ENCODE measurements around the gene GSTO1.
"Not testable (repeated sequence)": the region's sequence is repeated elsewhere in the genome, so short reads cannot be mapped to it uniquely, and the experiment has no call there.

GSTO1 gene

GRCh38 chr10:104254493-104255310 is at the start of gene GSTO1:
GSTO1 (plus strand) TSS chr10:104254892; CDS start chr10:104254929, 37 bp downstream.
- peak; percentile 20 to 38 for DNase-seq (ENCODE audit: low read depth in 1 of 2, low spot score in 1 of 2)

- no peak for DNase-seq (ENCODE audit: low read depth in 1 of 2, low spot score in 1 of 2)
Measured at GRCh38 chr10:104208730-104209129, 46.0 kb upstream of the GSTO1 start.

GRCh38 chr10:104209575-104210198 is 45.0 kb upstream of the GSTO1 start:
- no peak for DNase-seq (ENCODE audit: low read depth in 1 of 2, low spot score in 1 of 2)

GRCh38 chr10:104216631-104217030 is 38.1 kb upstream of the GSTO1 start:
- DNase-seq (ENCODE audit: low read depth in 1 of 2, low spot score in 1 of 2), result no peak

GRCh38 chr10:104218751-104219150 is 35.9 kb upstream of the GSTO1 start:
- no peak for DNase-seq (ENCODE audit: low read depth in 1 of 2, low spot score in 1 of 2)

- no peak for DNase-seq (ENCODE audit: low read depth in 1 of 2, low spot score in 1 of 2)
Measured at GRCh38 chr10:104220522-104220921, 34.2 kb upstream of the GSTO1 start.

GRCh38 chr10:104223304-104223703 is 31.4 kb upstream of the GSTO1 start:
- no peak for DNase-seq (ENCODE audit: low read depth in 1 of 2, low spot score in 1 of 2)

GRCh38 chr10:104230490-104230889 is 24.2 kb upstream of the GSTO1 start:
- no peak for DNase-seq (ENCODE audit: low read depth in 1 of 2, low spot score in 1 of 2)

- DNase-seq (ENCODE audit: low read depth in 1 of 2, low spot score in 1 of 2), result peak; percentile 99
Measured at GRCh38 chr10:104231784-104232612, 22.7 kb upstream of the GSTO1 start, which contains the start of gene CFAP43. CFAP43 (minus strand) TSS chr10:104232364; CDS start chr10:104232246, 118 bp downstream.

- DNase-seq (ENCODE audit: low read depth in 1 of 2, low spot score in 1 of 2), result no peak
Measured at GRCh38 chr10:104232613-104233102, 22.0 kb upstream of the GSTO1 start.

GRCh38 chr10:104233817-104234216 is 20.9 kb upstream of the GSTO1 start:
- DNase-seq (ENCODE audit: low read depth in 1 of 2, low spot score in 1 of 2), result no peak

- DNase-seq (ENCODE audit: low read depth in 1 of 2, low spot score in 1 of 2), result no peak
Measured at GRCh38 chr10:104234934-104235333, 19.8 kb upstream of the GSTO1 start.

- DNase-seq (ENCODE audit: low read depth in 1 of 2, low spot score in 1 of 2), result no peak
Measured at GRCh38 chr10:104235801-104236200, 18.9 kb upstream of the GSTO1 start.

GRCh38 chr10:104240078-104240477 is 14.6 kb upstream of the GSTO1 start:
- DNase-seq (ENCODE audit: low read depth in 1 of 2, low spot score in 1 of 2), result no peak

GRCh38 chr10:104242545-104242944 is 12.1 kb upstream of the GSTO1 start:
- DNase-seq (ENCODE audit: low read depth in 1 of 2, low spot score in 1 of 2), result no peak

GRCh38 chr10:104243009-104243408 is 11.7 kb upstream of the GSTO1 start:
- DNase-seq (ENCODE audit: low read depth in 1 of 2, low spot score in 1 of 2), result not testable (repeated sequence)

GRCh38 chr10:104243512-104243911 is 11.2 kb upstream of the GSTO1 start:
- DNase-seq (ENCODE audit: low read depth in 1 of 2, low spot score in 1 of 2), result no peak

GRCh38 chr10:104245066-104245632 is 9.5 kb upstream of the GSTO1 start:
- DNase-seq (ENCODE audit: low read depth in 1 of 2, low spot score in 1 of 2), result no peak

GRCh38 chr10:104246976-104247375 is 7.7 kb upstream of the GSTO1 start:
- DNase-seq (ENCODE audit: low read depth in 1 of 2, low spot score in 1 of 2), result no peak

GRCh38 chr10:104247513-104248146 is 7.1 kb upstream of the GSTO1 start:
- no peak for DNase-seq (ENCODE audit: low read depth in 1 of 2, low spot score in 1 of 2)

- not testable (repeated sequence) for DNase-seq (ENCODE audit: low read depth in 1 of 2, low spot score in 1 of 2)
Measured at GRCh38 chr10:104248931-104249330, 5.8 kb upstream of the GSTO1 start.
